OCI-LY3 (cell line): Measurements from ENCODE around the gene SMIM41.

Experiments
- CTCF ChIP-seq: fragments of 200-600, 300-600 bp; sonication (generic); IDR thresholded peaks from 2 replicates; pipeline ENCODE4 v1.5.1; 2014; ENCODE audit warnings: antibody characterized with exemption, low read length, low read depth
- EZH2phosphoT487 ChIP-seq: fragments of 200-600 bp; shearing (Covaris generic); IDR thresholded peaks from 2 replicates; pipeline ENCODE4 v1.6.1; 2018; ENCODE audit warnings: antibody characterized with exemption, mixed run types, low read depth

- TF ChIP-seq CTCF = no peak
- TF ChIP-seq EZH2phosphoT487 = no peak
Measured at GRCh38 chr12:52050116-52050757, 29.3 kb upstream of the SMIM41 start.
